ENCODE data around the gene SIGLEC1.

Gene SIGLEC1

DNA sequence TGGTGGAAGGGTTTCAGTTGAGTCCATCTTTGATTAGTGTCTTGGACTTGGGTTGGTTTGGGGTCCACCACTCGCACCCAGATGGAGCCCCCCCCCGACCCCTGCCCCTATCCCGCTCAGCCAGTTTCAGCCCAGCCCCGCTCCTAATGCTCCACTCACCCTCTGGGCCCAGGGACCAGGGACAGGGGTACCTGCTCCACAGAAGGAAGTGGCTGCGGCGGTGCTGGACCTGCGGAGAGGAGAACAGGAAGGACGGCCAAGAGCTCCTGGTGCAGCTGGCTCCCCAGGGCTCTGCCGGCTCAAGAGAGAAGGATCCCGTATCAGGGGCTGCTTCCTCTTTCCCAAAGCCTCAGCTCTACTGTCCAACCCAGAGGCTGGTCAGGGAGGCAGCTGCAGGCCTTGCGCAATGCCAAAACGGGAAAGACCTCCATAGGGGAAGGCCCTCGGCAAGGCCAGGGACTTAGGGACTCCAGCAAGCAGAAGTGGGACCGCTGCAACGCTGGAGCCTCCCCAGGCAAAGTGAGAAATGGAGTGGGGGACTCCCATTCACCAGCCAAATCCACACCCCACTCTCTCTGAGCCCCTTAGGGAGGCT is at the start of gene SIGLEC1:
TSS of gene SIGLEC1 (minus strand) at position 322 of the 595 bp plus-strand sequence. CDS start 5,472 bp downstream, outside the sequence.
- no peak for DNase-seq (ENCODE audit: low read depth in 2 of 2, low spot score in 1 of 2)

DNA sequence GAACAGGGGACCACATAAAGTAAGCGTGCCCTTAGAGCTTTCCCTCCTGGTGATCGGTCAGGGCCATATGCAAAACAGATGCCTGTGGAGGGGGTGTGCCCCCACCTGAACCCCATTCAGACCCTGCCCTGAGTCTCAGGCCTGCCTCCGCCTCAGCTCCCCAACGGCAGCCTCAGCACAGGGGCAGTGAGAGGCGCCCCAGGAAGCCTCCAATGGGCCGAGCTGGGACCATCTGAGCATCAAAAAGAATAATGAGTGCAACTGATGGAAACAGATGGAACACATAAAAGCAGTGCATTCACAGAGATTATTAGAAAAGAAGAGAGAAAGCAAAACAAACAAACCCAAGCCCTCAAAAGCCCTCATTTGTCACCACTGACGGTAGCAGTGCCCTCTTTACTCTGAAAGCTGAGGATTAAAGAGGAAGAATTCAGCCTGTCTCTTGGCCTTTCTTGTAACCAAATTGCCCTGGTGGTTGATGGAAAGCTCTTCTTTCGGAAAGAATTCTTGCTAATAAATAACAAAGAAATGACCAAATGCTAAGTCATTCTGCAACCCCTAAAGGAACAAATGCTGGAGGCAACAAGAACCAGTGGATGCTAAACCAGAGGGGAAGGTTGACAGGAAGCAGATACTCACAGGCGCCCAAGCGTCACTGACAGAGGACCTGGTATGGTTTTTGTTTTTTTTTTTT is 48.4 kb upstream of the SIGLEC1 start:
- no peak for DNase-seq (ENCODE audit: low read depth in 2 of 2, low spot score in 1 of 2)

GRCh38 chr20:3759884-3760283 is 47.5 kb upstream of the SIGLEC1 start:
- DNase-seq (ENCODE audit: low read depth in 2 of 2, low spot score in 1 of 2): no peak

DNA sequence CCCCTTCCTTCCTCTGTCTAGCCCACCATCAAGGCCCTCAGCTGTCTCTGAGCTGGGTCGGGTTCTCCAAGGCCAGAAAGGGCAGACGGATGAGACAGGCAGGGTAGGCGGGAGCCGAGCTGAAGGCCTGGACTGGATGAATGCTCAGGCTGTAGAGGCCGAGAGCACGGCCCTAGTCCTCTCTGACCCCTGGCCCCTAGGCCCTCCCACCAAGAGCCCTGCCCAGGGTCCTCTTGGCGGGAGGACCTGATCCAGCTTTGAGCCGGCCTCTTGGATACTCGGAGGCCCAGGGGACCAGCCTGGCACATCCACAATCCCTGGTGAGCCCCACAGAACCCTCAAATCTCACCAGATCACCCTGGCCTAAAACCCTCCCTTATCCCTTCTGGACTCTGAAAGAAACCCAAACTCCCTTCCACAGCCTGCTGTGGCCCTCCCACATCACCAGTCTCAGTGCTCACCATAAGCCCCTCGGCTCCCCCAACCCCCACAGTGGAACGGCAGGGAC is 47.0 kb upstream of the SIGLEC1 start:
- no peak for DNase-seq (ENCODE audit: low read depth in 2 of 2, low spot score in 1 of 2)

DNA sequence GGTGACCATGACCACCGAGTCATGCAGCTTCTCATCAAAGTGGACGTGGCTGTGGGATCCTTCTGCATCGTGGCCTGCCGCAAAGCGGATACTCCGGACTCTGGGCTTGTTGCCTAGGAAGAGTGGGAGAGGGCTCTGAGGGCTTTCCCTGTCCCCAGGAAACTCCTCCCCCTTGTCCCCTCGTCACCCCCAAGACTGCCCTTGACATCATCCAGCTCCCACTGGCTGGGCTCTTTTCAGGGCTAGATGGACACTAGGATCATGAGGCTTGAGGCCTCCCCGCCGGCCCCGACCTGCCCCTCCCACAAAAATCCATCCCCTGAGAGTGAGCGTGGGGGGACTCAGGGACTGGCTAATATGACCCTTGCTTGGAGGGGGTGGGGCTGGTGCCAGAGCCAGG is 46.2 kb upstream of the SIGLEC1 start:
- DNase-seq (ENCODE audit: low read depth in 2 of 2, low spot score in 1 of 2): no peak

DNA sequence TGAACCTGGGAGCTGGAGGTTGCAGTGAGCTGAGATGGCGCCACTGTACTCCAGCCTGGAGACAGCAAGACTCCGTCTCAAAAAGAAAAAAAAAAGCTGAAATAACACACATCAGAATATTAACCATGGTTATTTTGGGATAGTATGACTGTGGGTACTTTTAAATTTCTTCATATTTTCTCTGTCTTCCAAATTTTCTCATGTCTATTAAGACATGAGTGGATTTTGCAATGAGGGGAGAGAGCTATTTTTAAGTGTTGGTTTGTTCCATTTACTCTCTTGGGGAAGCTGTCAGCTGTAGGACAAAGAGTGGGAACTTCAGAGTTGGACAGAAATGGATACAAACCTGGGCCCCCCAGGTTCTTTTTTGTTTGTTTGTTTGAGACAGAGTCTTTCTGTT is 44.9 kb upstream of the SIGLEC1 start:
- DNase-seq (ENCODE audit: low read depth in 2 of 2, low spot score in 1 of 2): no peak

GRCh38 chr20:3755814-3756480 is 43.5 kb upstream of the SIGLEC1 start:
- DNase-seq (ENCODE audit: low read depth in 2 of 2, low spot score in 1 of 2): no peak

DNA sequence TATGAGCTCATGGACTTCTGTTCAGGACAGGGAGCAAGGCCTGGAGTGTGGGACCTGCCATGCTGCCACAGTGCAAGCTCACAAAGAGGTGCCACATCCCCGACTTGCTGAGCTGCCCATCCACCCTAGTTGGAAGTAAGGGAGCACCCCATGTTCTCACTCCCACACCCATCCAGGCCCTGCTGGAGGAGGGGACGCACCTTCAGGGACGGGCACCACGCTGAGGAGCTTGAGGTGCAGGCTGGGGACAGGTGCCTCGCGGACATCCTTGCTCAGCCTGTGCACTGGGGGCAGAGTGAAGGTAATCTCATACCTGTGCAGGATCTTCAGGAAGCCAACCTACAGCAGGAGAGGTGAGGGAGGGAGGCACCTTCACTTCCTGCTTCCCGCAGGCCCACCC is 42.9 kb upstream of the SIGLEC1 start:
- DNase-seq (ENCODE audit: low read depth in 2 of 2, low spot score in 1 of 2): no peak

DNA sequence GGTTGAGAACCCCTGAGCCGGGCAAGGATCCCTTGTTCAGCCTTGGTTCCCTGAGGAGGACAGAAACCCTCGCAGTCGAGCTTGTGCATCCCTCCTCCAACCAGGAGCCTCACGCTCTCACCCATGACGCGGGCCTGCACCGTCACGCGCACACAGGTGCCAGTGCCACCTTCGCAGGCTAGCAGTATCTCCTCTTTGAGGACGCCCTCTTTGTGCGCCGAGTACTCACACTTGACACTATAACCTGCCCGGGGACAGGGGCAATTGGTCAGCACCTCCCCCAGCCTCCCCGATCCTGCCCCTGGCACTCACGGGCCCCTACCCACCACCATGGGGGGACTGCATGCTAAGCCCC is 41.9 kb upstream of the SIGLEC1 start:
- DNase-seq (ENCODE audit: low read depth in 2 of 2, low spot score in 1 of 2): no peak

DNA sequence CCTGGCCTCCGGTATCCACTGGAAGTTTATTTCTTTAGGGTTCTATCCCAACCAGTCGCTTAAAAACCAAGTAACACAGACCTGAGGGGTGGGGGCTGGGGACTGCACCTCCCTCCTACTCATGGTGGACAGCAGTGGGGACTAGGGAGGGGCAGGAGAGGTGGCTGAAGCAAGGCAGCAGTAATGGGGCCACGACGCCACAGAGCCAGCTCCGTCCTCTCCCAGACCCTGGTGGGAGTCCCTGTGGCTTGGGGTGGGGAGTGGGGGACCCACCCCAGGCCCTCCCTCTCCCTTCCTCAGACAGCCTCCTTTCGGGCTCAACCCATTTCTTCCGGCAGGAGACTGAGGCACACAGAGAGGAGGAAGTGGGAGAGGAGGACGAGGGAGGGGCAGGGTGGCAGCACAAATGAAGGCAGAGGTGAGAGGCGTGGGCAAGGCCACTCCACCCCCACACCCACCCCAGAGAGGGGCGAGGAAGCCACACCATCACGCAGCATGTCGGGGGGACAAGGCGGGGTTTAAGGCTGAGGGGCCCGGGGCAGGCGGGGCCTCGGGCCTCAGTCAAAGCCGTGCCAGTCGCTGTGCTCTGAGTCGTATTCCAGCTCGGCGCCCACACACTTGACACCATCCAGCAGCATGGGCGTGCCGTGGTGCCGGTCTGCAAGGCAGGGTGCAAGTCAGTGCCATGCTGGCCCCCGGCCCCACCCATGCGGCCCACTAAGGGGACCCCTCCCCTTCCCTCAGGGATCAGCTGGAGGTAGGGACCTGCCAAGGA is 41.3 kb upstream of the SIGLEC1 start:
- no peak for DNase-seq (ENCODE audit: low read depth in 2 of 2, low spot score in 1 of 2)

GRCh38 chr20:3753098-3753497 is 40.7 kb upstream of the SIGLEC1 start:
- peak; percentile 14 to 46 for DNase-seq (ENCODE audit: low read depth in 2 of 2, low spot score in 1 of 2)

GRCh38 chr20:3752386-3752759 is 40.0 kb upstream of the SIGLEC1 start:
- DNase-seq (ENCODE audit: low read depth in 2 of 2, low spot score in 1 of 2): no peak

DNA sequence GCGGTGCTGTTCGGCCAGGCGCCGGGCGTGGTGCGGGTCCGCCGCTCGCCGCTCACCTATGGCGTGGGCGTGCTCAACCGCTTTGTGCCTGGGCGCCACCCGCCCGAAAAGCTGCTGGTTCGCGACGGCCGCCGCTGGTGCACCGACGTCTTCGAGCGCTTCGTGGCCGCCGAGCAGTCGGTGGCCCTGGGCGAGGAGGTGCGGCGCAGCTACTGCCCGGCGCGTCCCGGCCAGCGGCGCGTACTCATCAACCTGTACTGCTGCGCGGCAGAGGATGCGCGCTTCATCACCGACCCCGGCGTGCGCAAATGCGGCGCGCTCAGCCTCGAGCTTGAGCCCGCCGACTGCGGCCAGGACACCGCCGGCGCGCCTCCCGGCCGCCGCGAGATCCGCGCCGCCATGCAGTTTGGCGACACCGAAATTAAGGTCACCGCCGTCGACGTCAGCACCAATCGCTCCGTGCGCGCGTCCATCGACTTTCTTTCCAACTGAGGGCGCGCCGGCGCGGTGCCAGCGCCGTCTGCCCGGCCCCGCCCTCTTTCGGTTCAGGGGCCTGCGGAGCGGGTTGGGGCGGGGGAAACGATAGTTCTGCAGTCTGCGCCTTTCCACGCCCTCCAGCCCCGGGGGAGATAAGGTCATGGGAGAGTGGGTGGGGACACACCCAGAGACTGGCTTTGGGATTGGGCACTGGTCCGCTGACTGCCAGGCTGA is 39.4 kb upstream of the SIGLEC1 start:
- peak in 1 of 2 donors; percentile 6 for DNase-seq (ENCODE audit: low read depth in 2 of 2, low spot score in 1 of 2)

DNA sequence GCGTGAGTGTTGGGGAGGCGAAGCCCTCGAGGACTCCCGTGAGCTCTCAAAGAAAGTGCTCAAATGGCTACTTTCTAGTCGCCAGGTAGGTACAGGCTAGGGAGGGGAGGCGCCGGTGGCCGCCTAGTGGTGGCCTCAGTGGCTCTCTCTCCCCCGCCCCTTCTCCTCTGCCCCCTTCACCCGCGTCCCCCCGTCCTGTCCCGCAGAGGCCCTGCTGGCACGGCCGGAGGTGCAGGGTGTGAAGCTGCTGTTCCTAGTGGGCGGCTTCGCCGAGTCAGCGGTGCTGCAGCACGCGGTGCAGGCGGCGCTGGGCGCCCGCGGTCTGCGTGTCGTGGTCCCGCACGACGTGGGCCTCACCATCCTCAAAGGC is 38.9 kb upstream of the SIGLEC1 start:
- no peak for DNase-seq (ENCODE audit: low read depth in 2 of 2, low spot score in 1 of 2)

- DNase-seq (ENCODE audit: low read depth in 2 of 2, low spot score in 1 of 2): no peak
Measured at GRCh38 chr20:3749689-3750531, 37.5 kb upstream of the SIGLEC1 start.

GRCh38 chr20:3749087-3749688 is 36.8 kb upstream of the SIGLEC1 start:
- DNase-seq (ENCODE audit: low read depth in 2 of 2, low spot score in 1 of 2): no peak

GRCh38 chr20:3748073-3748472 is 35.7 kb upstream of the SIGLEC1 start:
- no peak for DNase-seq (ENCODE audit: low read depth in 2 of 2, low spot score in 1 of 2)

- DNase-seq (ENCODE audit: low read depth in 2 of 2, low spot score in 1 of 2): no peak
Measured at GRCh38 chr20:3747471-3747870, 35.1 kb upstream of the SIGLEC1 start.

DNA sequence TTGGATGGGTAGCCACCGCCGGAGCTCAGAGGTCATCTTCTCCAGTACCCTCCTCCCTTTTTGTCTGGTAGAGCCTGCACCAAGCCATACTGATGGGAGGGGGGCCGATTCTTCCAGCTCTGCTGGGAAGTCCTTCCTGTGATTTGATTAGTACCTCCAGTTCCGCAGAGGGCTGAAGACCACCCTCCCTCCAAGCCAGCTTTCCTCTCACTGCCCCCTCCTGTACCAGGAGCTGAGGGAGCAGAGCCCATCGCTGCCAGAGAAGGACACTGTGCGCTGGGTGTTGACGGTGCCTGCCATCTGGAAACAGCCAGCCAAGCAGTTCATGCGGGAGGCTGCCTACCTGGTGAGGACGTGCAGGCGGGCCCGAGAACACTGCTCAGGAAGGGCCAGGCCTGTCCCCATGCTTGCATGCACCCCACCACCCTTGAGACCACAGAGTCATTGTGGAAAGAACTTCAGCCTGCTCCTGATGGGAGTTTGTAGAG is 33.3 kb upstream of the SIGLEC1 start:
- DNase-seq (ENCODE audit: low read depth in 2 of 2, low spot score in 1 of 2): no peak

Measured in stimulated activated CD8-positive, alpha-beta memory T cell treated with anti-CD3 and anti-CD28 coated beads, Interleukin-4, amount 100 ng/mL, for 4 hours (primary cell).